ENCODE data around the gene ANKRD35. TPM values are rescaled to one million over a fixed set of nuclear protein-coding genes. Genes with fewer than 3 reads are reported as not detected.

Gene ANKRD35
- total and polyA plus RNA-seq, 2 of the 8 experiments (the other 6 are each of a cell fraction or from before 2014, with no cell fraction given): 1.6 to 3.0 TPM

- POLR2A ChIA-PET (ENCODE audit: partially characterized antibody): interaction anchor here (0.8 to 8.1 kb wide), 28 partner anchors 10 to 194 kb away, joined by 3 to 95 read pairs (median 5); partner anchors contain the start of genes ANKRD35, NUDT17, PEX11B and POLR3C
- 0 out of 2 replicates have a peak, but pooled peaks have one; percentile 16 for TF ChIP-seq JUND (IDR thresholded peaks at IDR 0.05; ENCODE audit: low read length)
- 0 out of 2 replicates have a peak, but pooled peaks have one; percentile 12 for TF ChIP-seq RBBP5 (IDR thresholded peaks at IDR 0.05; ENCODE audit: borderline replicate concordance, low read depth, low read length)
- no peak; the same call in 1 of the 2 replicates for TF ChIP-seq SP4 (IDR thresholded peaks at IDR 0.05; ENCODE audit: low read length)
- peak; percentile 75 for TF ChIP-seq TBP (IDR thresholded peaks at IDR 0.05; ENCODE audit: low read depth, low read length)
- TF ChIP-seq KDM4A (IDR thresholded peaks at IDR 0.05; ENCODE audit: low read depth, low read length, severe bottlenecking): peak; percentile 53
- TF ChIP-seq TAF7 (optimal IDR thresholded peaks at IDR 0.05; ENCODE audit: borderline replicate concordance, low read depth, low read length): peak; percentile 47
- TF ChIP-seq E2F6 (IDR thresholded peaks at IDR 0.05): peak; percentile 18; the same call in 1 of the 2 replicates
- no peak; a peak in 1 of 4 replicates for TF ChIP-seq HDAC2 (IDR thresholded peaks at IDR 0.05; ENCODE audit: borderline replicate concordance in 1 of 2, low read depth in 2 of 2, low read length in 2 of 2)
- peak in 1 of 2 experiments; percentile 61; a peak in 1 of 3 replicates for TF ChIP-seq EP300 (IDR thresholded peaks at IDR 0.05; ENCODE audit: borderline replicate concordance in 1 of 2, low read depth in 2 of 2, low read length in 2 of 2)
Observed at GRCh38 chr1:145858901-145859490, 26.7 kb downstream of the ANKRD35 start, which contains the start of gene PIAS3. Gene PIAS3, minus strand, starts transcription at chr1:145859081. Its CDS starts 91 bp downstream, at chr1:145858990.

More at GRCh38 chr1:145858901-145859490, 26.7 kb downstream of the ANKRD35 start, which contains the start of gene PIAS3:
- peak within 1 kb of the TSS; percentile 89 for H3K56ac ChIP-seq (replicated peaks; ENCODE audit: insufficient read length, low read depth, low read length)
- H2AK5ac ChIP-seq (ENCODE audit: low read depth, low read length): no peak within 1 kb of the TSS
- peak within 1 kb of the TSS; percentile 96 for H4K8ac ChIP-seq (ENCODE audit: extremely low read depth, insufficient read depth, low read length)
- no peak within 1 kb of the TSS for H3K23ac ChIP-seq (ENCODE audit: insufficient read length)
- CTCF ChIA-PET (ENCODE audit: partially characterized antibody): interaction anchor here (0.6 to 12.9 kb wide), 14 partner anchors 12 to 180 kb away, joined by 3 to 214 read pairs (median 4); partner anchors contain the start of gene NUDT17
- peak within 1 kb of the TSS; percentile 93 for H2AFZ ChIP-seq (ENCODE audit: low read length)
- peaks cover 0 to 11% of the 10 kb centered on the region in 2 experiments; a peak in 1 of 4 replicates for H3K79me2 ChIP-seq (ENCODE audit: control insufficient read depth in 1 of 2, insufficient read depth in 2 of 2, low read length in 2 of 2)
- H3K4me1 ChIP-seq (replicated peaks in 1 of 4; ENCODE audit: control insufficient read depth in 3 of 4, insufficient read depth in 4 of 4, low read length in 3 of 4): peaks cover 0 to 5% (median 3%) of the 10 kb centered on the region in 4 experiments; a peak in 4 of 7 replicates
- H3K79me1 ChIP-seq (ENCODE audit: low read depth, low read length): peaks cover 5% of the 10 kb centered on the region; the same call in 1 of the 2 replicates
- peak within 1 kb of the TSS; percentile 81; the same call in 1 of the 2 replicates for H2BK15ac ChIP-seq (ENCODE audit: low read length)
- H2BK120ac ChIP-seq (replicated peaks; ENCODE audit: low read depth, low read length): no peak within 1 kb of the TSS
- no peak for FAIRE-seq
- no peaks in the 10 kb centered on the region for H4K20me1 ChIP-seq (replicated peaks in 1 of 2; ENCODE audit: control insufficient read depth in 1 of 2, insufficient read depth in 2 of 2, low read length in 2 of 2)
- H3K9ac ChIP-seq (replicated peaks in 1 of 4; ENCODE audit: extremely low read depth in 1 of 4, low read depth in 3 of 4, low read length in 3 of 4): peak within 1 kb of the TSS; percentile 46 to 90 (median 74)
- H2BK12ac ChIP-seq (ENCODE audit: low read depth, low read length): no peak within 1 kb of the TSS
- H3K4me2 ChIP-seq (ENCODE audit: insufficient read depth in 1 of 2, low read depth in 2 of 2, low read length in 2 of 2): peak within 1 kb of the TSS; percentile 63 to 77
- H3K36me3 ChIP-seq (ENCODE audit: control insufficient read depth in 2 of 4, insufficient read depth in 4 of 4, low read length in 3 of 4): peaks cover 13 to 25% (median 23%) of the 10 kb centered on the region in 4 experiments
- H3K27ac ChIP-seq (ENCODE audit: low read depth, low read length): peak within 1 kb of the TSS; percentile 78
- WGBS, 2 experiments (ENCODE audit: extremely low coverage in 1 of 2, insufficient coverage in 1 of 2, insufficient read length in 1 of 2, insufficient replicate concordance in 2 of 2, low coverage in 1 of 2, low lambda C conversion rate in 2 of 2, missing lambda C conversion rate in 1 of 2): 1% methylated on average over 17 of the region's 42 CpGs; no CpG with 5 or more reads in 1 of the 2 experiments
- H3K4ac ChIP-seq (replicated peaks; ENCODE audit: insufficient read length, low read depth, low read length): no peak within 1 kb of the TSS
- H3K23me2 ChIP-seq (ENCODE audit: low read depth, low read length): peaks cover 7% of the 10 kb centered on the region
- H3K9me3 ChIP-seq (ENCODE audit: insufficient read depth in 2 of 2, low read depth in 1 of 2, low read length in 1 of 2): peaks cover 4 to 5% of the 10 kb centered on the region in 2 experiments; a peak in 2 of 4 replicates
- H4K91ac ChIP-seq (replicated peaks; ENCODE audit: insufficient read length, low read length): peak within 1 kb of the TSS; percentile 81
- H2BK5ac ChIP-seq (ENCODE audit: low read depth, low read length): peak within 1 kb of the TSS; percentile 90; the same call in 1 of the 2 replicates
- H3K18ac ChIP-seq (ENCODE audit: extremely low read depth, low read length): peak within 1 kb of the TSS; percentile 99
- H2BK20ac ChIP-seq (ENCODE audit: low read length): no peak within 1 kb of the TSS
- peak; percentile 72 to 95 for DNase-seq (ENCODE audit: low read depth in 1 of 2, low spot score in 2 of 2)
- H3K27me3 ChIP-seq (replicated peaks in 1 of 4; ENCODE audit: control insufficient read depth in 3 of 4, extremely low read depth in 1 of 4, insufficient read depth in 3 of 4, low read length in 3 of 4): no peaks in the 10 kb centered on the region
- peak within 1 kb of the TSS; percentile 99 for H4K5ac ChIP-seq (ENCODE audit: insufficient read length, low read depth, low read length)
- no peak within 1 kb of the TSS for H3K14ac ChIP-seq (ENCODE audit: insufficient read length)
- H3K4me3 ChIP-seq (ENCODE audit: extremely low read depth in 1 of 4, insufficient read depth in 2 of 4, low read depth in 3 of 4, low read length in 4 of 4): peak within 1 kb of the TSS; percentile 63 to 95 (median 89)

Data from H1 (cell line).